ENCODE measurements around the gene HTRA2. TPM values are rescaled to one million over a fixed set of nuclear protein-coding genes. Genes with fewer than 3 reads are reported as not detected.
A peak's percentile ranks its signal among the peaks of the same experiment; 100 is the strongest.
"Not testable (repeated sequence)": the region's sequence is repeated elsewhere in the genome, so short reads cannot be mapped to it uniquely, and the experiment has no call there.

Gene HTRA2
- total and polyA plus RNA-seq, 3 experiments from 2014 or later, result 26.0 to 82.1 (median 81.0) TPM

GRCh38 chr2:74556831-74557370 lies 27.2 kb downstream of the HTRA2 start:
- H3K27ac ChIP-seq (ENCODE audit: low read depth, low read length), result no peak overlapping the region
- no peak for DNase-seq
- Mint-ChIP-seq H3K36me3 (peaks cover 0 to 22% (median 0%) of the 10 kb centered on the region in 3 donors), H3K4me3 (peak overlapping the region in 4 of 7 donors; percentile 8 to 99 (median 56)), H3K9me3 (peaks cover 0 to 2% (median 0%) of the 10 kb centered on the region in 5 donors), H3K27ac (peak overlapping the region in 3 of 8 donors; percentile 13 to 54 (median 28)), H3K27me3 (peaks cover 8 to 15% of the 10 kb centered on the region in 2 donors), H3K4me1 (peaks cover 4 to 28% (median 18%) of the 10 kb centered on the region in 3 donors)
- H3K4me1 ChIP-seq (ENCODE audit: insufficient read depth, low read length), result peaks cover 8% of the 10 kb centered on the region
- no peaks in the 10 kb centered on the region for H3K27me3 ChIP-seq (ENCODE audit: insufficient read depth, low read length, poor library complexity, severe bottlenecking)
- no peaks in the 10 kb centered on the region for H3K36me3 ChIP-seq (ENCODE audit: insufficient read depth, low read length)
- POLR2A ChIA-PET, result interaction anchor here (0.7 kb wide), 1 partner anchor 97 kb away, joined by 3 read pairs; no protein-coding TSS in a partner anchor
- no peaks in the 10 kb centered on the region for H3K9me3 ChIP-seq (ENCODE audit: low read length)
- CTCF ChIA-PET, result interaction anchor here (2.1 kb wide), 1 partner anchor 10 kb away, joined by 6 read pairs; no protein-coding TSS in a partner anchor
- H3K4me3 ChIP-seq (ENCODE audit: low read length), result no peak overlapping the region

GRCh38 chr2:74558284-74559230 lies 28.8 kb downstream of the HTRA2 start:
- Mint-ChIP-seq H3K4me3 (peak overlapping the region in 2 of 7 donors; percentile 39 to 43), H3K9me3 (no peaks in the 10 kb centered on the region), H3K36me3 (peaks cover 0 to 22% (median 0%) of the 10 kb centered on the region in 3 donors), H3K4me1 (peaks cover 2 to 26% (median 14%) of the 10 kb centered on the region in 3 donors), H3K27ac (peak overlapping the region in 3 of 8 donors; percentile 8 to 47 (median 23)), H3K27me3 (peaks cover 7 to 27% of the 10 kb centered on the region in 2 donors)
- Histone ChIP-seq H3K9me3 (ENCODE audit: low read length) (no peaks in the 10 kb centered on the region), H3K27me3 (ENCODE audit: insufficient read depth, low read length, poor library complexity, severe bottlenecking) (no peaks in the 10 kb centered on the region), H3K27ac (ENCODE audit: low read depth, low read length) (no peak overlapping the region), H3K4me3 (ENCODE audit: low read length) (no peak overlapping the region), H3K4me1 (ENCODE audit: insufficient read depth, low read length) (peaks cover 8% of the 10 kb centered on the region), H3K36me3 (ENCODE audit: insufficient read depth, low read length) (no peaks in the 10 kb centered on the region)
- ChIA-PET POLR2A (no interaction called here), CTCF (interaction anchor here (0.8 to 2.1 kb wide), 3 partner anchors 8 to 76 kb away, joined by 3 to 6 read pairs (median 3); partner anchors contain the start of genes CCDC142 and TTC31)
- no peak for DNase-seq

GRCh38 chr2:74559912-74560311 lies 30.2 kb downstream of the HTRA2 start:
- no peak overlapping the region for H3K4me3 ChIP-seq (ENCODE audit: low read length)
- DNase-seq, result no peak
- no peaks in the 10 kb centered on the region for H3K9me3 Mint-ChIP-seq
- H3K27ac ChIP-seq (ENCODE audit: low read depth, low read length), result no peak overlapping the region
- no peaks in the 10 kb centered on the region for H3K36me3 ChIP-seq (ENCODE audit: insufficient read depth, low read length)
- no peaks in the 10 kb centered on the region for H3K27me3 ChIP-seq (ENCODE audit: insufficient read depth, low read length, poor library complexity, severe bottlenecking)
- H3K27me3 Mint-ChIP-seq, result peaks cover 9 to 36% of the 10 kb centered on the region in 2 donors
- peaks cover 8% of the 10 kb centered on the region for H3K4me1 ChIP-seq (ENCODE audit: insufficient read depth, low read length)
- ChIA-PET CTCF (no interaction called here), POLR2A (no interaction called here)
- peaks cover 0 to 21% (median 10%) of the 10 kb centered on the region in 3 donors for H3K4me1 Mint-ChIP-seq
- peak overlapping the region in 1 of 7 donors; percentile 39 for H3K4me3 Mint-ChIP-seq
- peaks cover 0 to 18% (median 3%) of the 10 kb centered on the region in 3 donors for H3K36me3 Mint-ChIP-seq
- H3K9me3 ChIP-seq (ENCODE audit: low read length), result no peaks in the 10 kb centered on the region
- H3K27ac Mint-ChIP-seq, result no peak overlapping the region

- Mint-ChIP-seq H3K27me3 (peaks cover 13 to 36% of the 10 kb centered on the region in 2 donors), H3K4me3 (no peak overlapping the region), H3K9me3 (no peaks in the 10 kb centered on the region), H3K27ac (peak overlapping the region in 1 of 8 donors; percentile 38), H3K36me3 (peaks cover 0 to 13% (median 3%) of the 10 kb centered on the region in 3 donors), H3K4me1 (peaks cover 0 to 14% (median 6%) of the 10 kb centered on the region in 3 donors)
- Histone ChIP-seq H3K4me1 (ENCODE audit: insufficient read depth, low read length) (peaks cover 3% of the 10 kb centered on the region), H3K27me3 (ENCODE audit: insufficient read depth, low read length, poor library complexity, severe bottlenecking) (no peaks in the 10 kb centered on the region), H3K27ac (ENCODE audit: low read depth, low read length) (no peak overlapping the region), H3K36me3 (ENCODE audit: insufficient read depth, low read length) (no peaks in the 10 kb centered on the region), H3K4me3 (ENCODE audit: low read length) (no peak overlapping the region), H3K9me3 (ENCODE audit: low read length) (no peaks in the 10 kb centered on the region)
- POLR2A ChIA-PET, result no interaction called here
- CTCF ChIA-PET, result no interaction called here
- DNase-seq, result no peak
These were observed 30.9 kb downstream of the HTRA2 start for GRCh38 chr2:74560591-74560990.

GRCh38 chr2:74561022-74561421 lies 31.3 kb downstream of the HTRA2 start:
- DNase-seq; H3K9me3 ChIP-seq (ENCODE audit: low read length); H3K4me3 ChIP-seq (ENCODE audit: low read length); POLR2A ChIA-PET; H3K27me3 ChIP-seq (ENCODE audit: insufficient read depth, low read length, poor library complexity, severe bottlenecking); H3K4me3 Mint-ChIP-seq; CTCF ChIA-PET; H3K27ac Mint-ChIP-seq; H3K4me1 Mint-ChIP-seq; H3K4me1 ChIP-seq (ENCODE audit: insufficient read depth, low read length); H3K27ac ChIP-seq (ENCODE audit: low read depth, low read length); H3K36me3 ChIP-seq (ENCODE audit: insufficient read depth, low read length); H3K9me3 Mint-ChIP-seq: not testable (repeated sequence)
- peaks cover 15 to 40% of the 10 kb centered on the region in 2 donors for H3K27me3 Mint-ChIP-seq
- H3K36me3 Mint-ChIP-seq, result peaks cover 0 to 13% (median 3%) of the 10 kb centered on the region in 3 donors

GRCh38 chr2:74562126-74562775 lies 32.5 kb downstream of the HTRA2 start:
- Mint-ChIP-seq H3K4me1 (peaks cover 0 to 4% (median 2%) of the 10 kb centered on the region in 3 donors), H3K4me3 (no peak overlapping the region), H3K27ac (peak overlapping the region in 3 of 8 donors; percentile 53 to 74 (median 68)), H3K36me3 (peaks cover 0 to 3% (median 3%) of the 10 kb centered on the region in 3 donors), H3K27me3 (peaks cover 17 to 47% of the 10 kb centered on the region in 2 donors), H3K9me3 (no peaks in the 10 kb centered on the region)
- ChIA-PET CTCF (no interaction called here), POLR2A (no interaction called here)
- Histone ChIP-seq H3K36me3 (ENCODE audit: insufficient read depth, low read length) (no peaks in the 10 kb centered on the region), H3K4me3 (ENCODE audit: low read length) (no peak overlapping the region), H3K9me3 (ENCODE audit: low read length) (no peaks in the 10 kb centered on the region), H3K27me3 (ENCODE audit: insufficient read depth, low read length, poor library complexity, severe bottlenecking) (no peaks in the 10 kb centered on the region), H3K27ac (ENCODE audit: low read depth, low read length) (no peak overlapping the region), H3K4me1 (ENCODE audit: insufficient read depth, low read length) (no peaks in the 10 kb centered on the region)
- no peak for DNase-seq

GRCh38 chr2:74564222-74564621 lies 34.5 kb downstream of the HTRA2 start:
- Mint-ChIP-seq H3K9me3 (no peaks in the 10 kb centered on the region), H3K36me3 (peaks cover 0 to 3% (median 0%) of the 10 kb centered on the region in 3 donors), H3K4me3 (no peak overlapping the region), H3K27ac (no peak overlapping the region), H3K4me1 (peaks cover 0 to 4% (median 2%) of the 10 kb centered on the region in 3 donors), H3K27me3 (peaks cover 27 to 56% of the 10 kb centered on the region in 2 donors)
- Histone ChIP-seq H3K4me1 (ENCODE audit: insufficient read depth, low read length) (no peaks in the 10 kb centered on the region), H3K4me3 (ENCODE audit: low read length) (no peak overlapping the region), H3K27ac (ENCODE audit: low read depth, low read length) (no peak overlapping the region), H3K27me3 (ENCODE audit: insufficient read depth, low read length, poor library complexity, severe bottlenecking) (no peaks in the 10 kb centered on the region), H3K9me3 (ENCODE audit: low read length) (no peaks in the 10 kb centered on the region), H3K36me3 (ENCODE audit: insufficient read depth, low read length) (no peaks in the 10 kb centered on the region)
- CTCF ChIA-PET, result no interaction called here
- POLR2A ChIA-PET, result no interaction called here
- no peak for DNase-seq

Measured in CD8-positive, alpha-beta memory T cell (primary cell).